Muscle of leg (tissue), 11 donors: ENCODE results near the gene PCSK1N. TPM values are rescaled to one million over a fixed set of nuclear protein-coding genes. Genes with fewer than 3 reads are reported as not detected.

Source experiments
- DNase-seq: peaks from one replicate; pipeline ENCODE4 v3.0.0; 2013
- H3K27ac ChIP-seq: one replicate; pipeline ENCODE4 v1.5.1; 2013; ENCODE audit warnings: mild to moderate bottlenecking, low read length, control low read depth
- H3K27me3 ChIP-seq: one replicate; pipeline ENCODE4 v1.6.1; 2013; ENCODE audit warnings: low read length; ENCODE audit not compliant: control insufficient read depth, insufficient read depth
- H3K36me3 ChIP-seq: one replicate; pipeline ENCODE4 v1.6.1; 2013; ENCODE audit warnings: low read length; ENCODE audit not compliant: control insufficient read depth, insufficient read depth
- H3K4me1 ChIP-seq: one replicate; pipeline ENCODE4 v1.6.1; 2013; ENCODE audit warnings: low read length; ENCODE audit not compliant: control insufficient read depth, insufficient read depth
- H3K4me3 ChIP-seq: one replicate; pipeline ENCODE4 v1.5.1; 2013; ENCODE audit warnings: low read length, control low read depth
- H3K9me3 ChIP-seq: replicated peaks from 2 replicates; pipeline ENCODE4 v1.6.1; 2013; ENCODE audit warnings: low read depth, low read length; ENCODE audit not compliant: control insufficient read depth
- WGBS: methylation state at CpG from one replicate; pipeline ENCODE4 v1.1.5; 2013; ENCODE audit warnings: missing lambda C conversion rate; ENCODE audit not compliant: insufficient coverage; 5-methylcytosine and 5-hydroxymethylcytosine counted together
- polyA plus RNA-seq, 8 donors: library from polyadenylated mRNA; unstranded; fragments of 120-200 nt; gene quantifications; one replicate each; pipeline versions ENCODE4 v1.2.1 to v1.2.3, GENCODE V29; 2013; ENCODE audit warnings: inconsistent platforms in 1 of 8, low replicate concordance in 1 of 8; ENCODE audit not compliant: insufficient read length in 8 of 8, insufficient read depth in 1 of 8
- total RNA-seq: library from RNA; stranded (reverse); fragments of 120-200 nt; gene quantifications from one replicate; pipeline ENCODE4 v1.2.4, GENCODE V29; 2013

PCSK1N gene
- total and polyA plus RNA-seq, 9 donors, result 0.15 to 5.4 (median 0.26) TPM; not detected in 3

GRCh38 chrX:48802089-48802904 lies 33.1 kb downstream of the PCSK1N start:
- H3K9me3 ChIP-seq, result no peaks in the 10 kb centered on the region
- H3K4me3 ChIP-seq, result peak overlapping the region; percentile 74
- H3K36me3 ChIP-seq, result peaks cover 21% of the 10 kb centered on the region
- peaks cover 11% of the 10 kb centered on the region for H3K4me1 ChIP-seq
- 42% methylated on average over 28 of the region's 40 CpGs for WGBS
- H3K27me3 ChIP-seq, result peaks cover 1% of the 10 kb centered on the region
- H3K27ac ChIP-seq, result peak overlapping the region; percentile 100
- peak; percentile 92 for DNase-seq

GRCh38 chrX:48801280-48802088 lies 33.9 kb downstream of the PCSK1N start, which contains the start of gene HDAC6:
HDAC6 (plus strand) TSS chrX:48802067; CDS start chrX:48802693, 626 bp downstream.
- Histone ChIP-seq H3K4me1 (peaks cover 11% of the 10 kb centered on the region), H3K36me3 (peaks cover 21% of the 10 kb centered on the region), H3K27ac (peak within 1 kb of the TSS; percentile 100), H3K4me3 (peak within 1 kb of the TSS; percentile 74), H3K9me3 (no peaks in the 10 kb centered on the region), H3K27me3 (peaks cover 2% of the 10 kb centered on the region)
- WGBS, result 35% methylated on average over 83 of the region's 89 CpGs
- peak; percentile 99 for DNase-seq

- DNase-seq, result no peak
- H3K4me3 ChIP-seq, result peak overlapping the region; percentile 61
- peaks cover 17% of the 10 kb centered on the region for H3K36me3 ChIP-seq
- peaks cover 2% of the 10 kb centered on the region for H3K27me3 ChIP-seq
- H3K27ac ChIP-seq, result peak overlapping the region; percentile 96
- H3K9me3 ChIP-seq, result no peaks in the 10 kb centered on the region
- 50% methylated on average over 12 of the region's 17 CpGs for WGBS
- peaks cover 11% of the 10 kb centered on the region for H3K4me1 ChIP-seq
These were observed 34.7 kb downstream of the PCSK1N start for GRCh38 chrX:48800574-48801279.

- Histone ChIP-seq H3K4me3 (no peak overlapping the region), H3K9me3 (no peaks in the 10 kb centered on the region), H3K36me3 (peaks cover 5% of the 10 kb centered on the region), H3K27me3 (peaks cover 4% of the 10 kb centered on the region), H3K4me1 (peaks cover 11% of the 10 kb centered on the region), H3K27ac (no peak overlapping the region)
- 71% methylated on average over 1 of the region's 2 CpGs for WGBS
- DNase-seq, result no peak
These were observed 37.1 kb downstream of the PCSK1N start for GRCh38 chrX:48798318-48798717.

GRCh38 chrX:48794911-48795515 lies 40.4 kb downstream of the PCSK1N start:
- WGBS, result 55% methylated on average over 4 of the region's 8 CpGs
- Histone ChIP-seq H3K9me3 (no peaks in the 10 kb centered on the region), H3K4me1 (no peaks in the 10 kb centered on the region), H3K27ac (no peak overlapping the region), H3K27me3 (peaks cover 6% of the 10 kb centered on the region), H3K4me3 (no peak overlapping the region), H3K36me3 (no peaks in the 10 kb centered on the region)
- DNase-seq, result no peak

GRCh38 chrX:48794340-48794910 lies 41.0 kb downstream of the PCSK1N start:
- H3K4me3 ChIP-seq, result no peak overlapping the region
- 73% methylated on average over 12 of the region's 12 CpGs for WGBS
- peaks cover 6% of the 10 kb centered on the region for H3K27me3 ChIP-seq
- H3K9me3 ChIP-seq, result no peaks in the 10 kb centered on the region
- no peak for DNase-seq
- no peak overlapping the region for H3K27ac ChIP-seq
- no peaks in the 10 kb centered on the region for H3K4me1 ChIP-seq
- no peaks in the 10 kb centered on the region for H3K36me3 ChIP-seq

- Histone ChIP-seq H3K4me1 (no peaks in the 10 kb centered on the region), H3K4me3 (no peak overlapping the region), H3K36me3 (no peaks in the 10 kb centered on the region), H3K27me3 (peaks cover 6% of the 10 kb centered on the region), H3K9me3 (no peaks in the 10 kb centered on the region), H3K27ac (no peak overlapping the region)
- WGBS, result 100% methylated on average over 1 of the region's 4 CpGs
- no peak for DNase-seq
These were observed 41.5 kb downstream of the PCSK1N start for GRCh38 chrX:48793935-48794334.

GRCh38 chrX:48792219-48792618 lies 43.2 kb downstream of the PCSK1N start:
- no peak overlapping the region for H3K4me3 ChIP-seq
- H3K27me3 ChIP-seq, result peaks cover 12% of the 10 kb centered on the region
- no peak overlapping the region for H3K27ac ChIP-seq
- H3K9me3 ChIP-seq, result no peaks in the 10 kb centered on the region
- no peaks in the 10 kb centered on the region for H3K4me1 ChIP-seq
- WGBS, result 65% methylated on average over 7 of the region's 7 CpGs
- no peak for DNase-seq
- no peaks in the 10 kb centered on the region for H3K36me3 ChIP-seq

GRCh38 chrX:48791063-48791820 lies 44.2 kb downstream of the PCSK1N start:
- DNase-seq, result no peak
- WGBS, result 75% methylated on average over 5 of the region's 11 CpGs
- Histone ChIP-seq H3K4me3 (no peak overlapping the region), H3K36me3 (no peaks in the 10 kb centered on the region), H3K9me3 (no peaks in the 10 kb centered on the region), H3K4me1 (no peaks in the 10 kb centered on the region), H3K27me3 (peaks cover 14% of the 10 kb centered on the region), H3K27ac (no peak overlapping the region)
